ENCODE data around the gene SPDYE4.

Gene SPDYE4

DNA sequence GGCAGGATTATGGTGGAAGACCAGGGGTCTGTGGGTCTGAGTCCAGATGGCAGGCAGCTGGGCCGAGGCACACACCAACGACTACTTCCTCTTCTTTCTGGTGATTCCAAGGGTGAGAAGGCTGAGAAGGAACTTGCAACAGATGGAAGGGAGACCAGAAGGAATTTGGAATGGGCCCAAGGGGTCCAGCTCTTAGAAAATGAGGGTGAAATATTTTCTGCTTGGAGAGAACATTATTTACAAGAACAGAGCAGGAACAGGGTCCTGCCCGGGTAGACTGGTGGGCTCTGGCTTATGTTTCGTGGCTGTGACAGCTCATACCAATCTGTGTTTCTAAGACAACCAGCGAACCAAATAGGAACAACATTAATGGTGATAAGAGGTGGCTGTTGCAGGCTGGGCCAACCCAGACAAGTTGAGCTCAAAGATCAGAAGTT is 50.3 kb downstream of the SPDYE4 start:
- no peak for DNase-seq

DNA sequence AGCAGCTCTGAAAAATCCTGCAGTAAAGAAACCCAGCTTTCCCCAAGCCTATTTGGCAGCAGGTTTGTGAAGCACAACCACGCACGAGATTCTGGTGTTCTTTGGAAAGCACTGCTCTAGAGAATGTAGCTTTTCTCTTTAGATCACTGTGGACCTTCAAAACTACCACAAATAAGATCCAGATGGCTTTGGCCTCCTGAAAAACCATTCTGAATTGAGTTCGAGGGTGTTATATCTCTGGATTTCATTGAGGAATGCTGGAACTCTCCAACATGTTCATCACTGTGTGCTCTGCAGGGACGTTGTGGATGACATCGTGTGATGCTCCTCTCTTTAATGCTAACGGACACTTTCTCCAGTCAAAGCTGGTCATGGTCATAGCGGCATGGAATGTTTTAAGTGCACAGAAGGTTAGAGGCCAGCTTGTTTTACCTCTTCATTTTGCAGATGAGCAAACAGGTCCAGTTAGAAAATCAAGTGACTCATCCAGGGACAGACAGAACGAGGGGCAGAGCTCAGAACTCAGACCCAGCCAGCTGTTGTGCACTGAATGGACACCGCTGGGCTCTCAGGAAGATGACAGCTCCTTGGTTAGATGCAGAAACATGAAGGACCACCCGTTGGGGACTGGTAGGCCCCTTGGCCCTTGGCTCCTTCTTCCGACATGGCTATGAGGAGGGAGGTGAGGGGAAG is 50.9 kb downstream of the SPDYE4 start:
- no peak for DNase-seq

DNA sequence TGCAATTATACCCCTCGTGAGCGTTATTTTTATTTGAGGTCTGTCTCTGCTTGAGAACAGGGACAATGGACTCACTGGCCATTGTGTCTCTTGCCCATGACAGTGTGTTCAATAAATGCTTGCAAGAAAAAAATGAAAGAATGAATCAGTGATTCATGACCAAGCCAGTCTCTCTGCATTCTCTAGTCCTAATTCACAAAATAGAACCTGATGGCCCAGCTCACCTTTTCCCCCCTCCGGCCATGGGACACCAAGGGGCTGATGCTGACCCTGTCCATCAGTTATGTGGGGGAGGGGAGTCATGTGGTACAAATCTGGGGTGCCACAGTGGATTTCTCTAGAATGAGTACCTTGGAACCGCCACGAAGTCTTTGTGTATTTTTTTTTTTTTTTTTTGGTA is 51.9 kb downstream of the SPDYE4 start:
- DNase-seq = no peak

DNA sequence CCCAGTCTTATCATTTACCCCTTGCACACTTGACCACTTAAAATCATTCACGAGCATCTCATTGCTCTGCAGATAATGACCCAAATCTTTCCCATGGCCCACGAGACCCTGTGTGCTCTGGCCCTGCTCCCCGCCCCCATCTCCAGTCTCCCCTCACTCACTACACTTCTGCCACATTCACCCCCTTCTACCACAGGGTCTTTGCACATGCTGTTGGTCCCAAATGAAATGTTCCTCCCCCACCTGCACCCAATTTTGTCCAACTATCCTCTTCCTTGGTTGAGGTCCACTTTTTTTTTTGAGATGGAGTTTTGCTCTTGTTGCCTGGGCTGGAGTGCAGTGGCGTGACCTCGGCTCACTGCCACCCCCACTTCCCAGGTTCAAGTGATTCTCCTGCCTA is 52.9 kb downstream of the SPDYE4 start:
- DNase-seq = no peak

DNA sequence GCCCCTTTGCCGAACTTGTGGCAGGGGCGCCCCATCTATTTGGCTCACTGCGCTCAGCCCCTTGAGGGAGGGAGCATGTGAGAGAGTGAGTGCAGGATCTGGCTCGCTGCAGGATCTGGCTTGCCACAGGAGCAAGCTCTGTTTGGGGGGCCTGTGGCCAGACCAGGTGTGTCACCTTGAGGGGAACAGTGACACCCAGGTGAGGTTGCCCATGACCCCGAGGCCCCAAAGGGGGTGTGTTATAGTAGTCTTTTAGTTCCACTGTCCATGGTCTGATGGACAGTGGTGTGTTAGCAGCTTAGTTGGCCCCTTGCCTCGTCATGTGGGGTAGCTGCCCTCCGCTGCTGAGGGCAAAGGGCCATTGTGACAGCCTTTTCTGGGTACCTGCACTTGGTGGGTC is 55.3 kb downstream of the SPDYE4 start:
- no peak for DNase-seq

DNA sequence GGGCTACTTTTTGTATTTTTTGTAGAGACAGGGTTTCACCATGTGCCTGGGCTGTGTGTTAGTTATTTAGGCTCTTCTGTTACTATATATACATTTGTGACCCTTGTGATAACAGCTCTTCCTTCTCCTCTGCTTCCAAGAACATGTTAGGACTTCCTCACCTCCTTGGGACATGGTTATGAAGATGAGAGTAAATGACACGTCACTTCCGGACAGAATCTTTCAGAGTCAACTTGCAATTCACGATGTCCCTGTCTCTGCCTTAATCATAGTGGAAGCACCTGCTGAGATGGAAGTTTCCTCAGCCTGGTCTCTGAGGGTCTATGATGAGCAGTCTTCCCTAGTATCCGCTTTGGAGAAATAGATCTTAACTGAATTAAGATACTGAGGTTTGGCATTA is 56.6 kb downstream of the SPDYE4 start:
- DNase-seq = no peak

DNA sequence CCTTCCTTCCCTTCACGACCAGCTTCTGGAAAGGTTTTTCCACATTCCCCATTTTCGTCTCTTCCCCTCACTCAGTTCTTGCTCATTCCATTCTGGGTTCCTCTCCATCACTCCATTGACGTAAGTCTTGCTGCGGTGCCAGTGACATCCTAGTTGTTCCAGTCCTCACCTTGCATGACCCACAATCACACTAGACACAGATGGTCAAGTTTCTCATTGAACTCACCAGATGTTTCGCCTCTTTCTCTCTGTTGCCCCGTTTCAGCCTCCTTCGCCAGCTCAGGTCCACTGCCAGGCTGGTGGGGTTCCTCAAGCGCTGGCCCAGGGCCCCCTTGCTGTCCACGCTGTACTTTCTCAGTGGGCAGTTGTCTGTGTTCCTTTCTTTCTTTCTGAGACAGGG is 57.1 kb downstream of the SPDYE4 start:
- DNase-seq = no peak
